Prostate gland (tissue), 2 donors: ENCODE measurements around the gene FBH1.

Source experiments
- CTCF ChIP-seq, 4 experiments: fragments of 200-600 bp in 2 of 4; fragments of 450-650 bp in 2 of 4; sonication (generic) in 2 of 4; IDR thresholded peaks; 1 replicate in 3 of 4; 2 replicates in 1 of 4; pipeline ENCODE4 v1.5.1; 2016 to 2019; ENCODE audit warnings: antibody characterized with exemption in 4 of 4, mild to moderate bottlenecking in 2 of 4, moderate library complexity in 2 of 4
- POLR2A ChIP-seq: fragments of 450-650 bp; IDR thresholded peaks from one replicate; pipeline ENCODE4 v1.6.1; 2016; ENCODE audit warnings: antibody characterized with exemption, mild to moderate bottlenecking
- POLR2AphosphoS5 ChIP-seq: sonication (generic); formaldehyde crosslinking; IDR thresholded peaks from one replicate; pipeline ENCODE4 v1.6.1; 2017; ENCODE audit warnings: antibody characterized with exemption

DNA sequence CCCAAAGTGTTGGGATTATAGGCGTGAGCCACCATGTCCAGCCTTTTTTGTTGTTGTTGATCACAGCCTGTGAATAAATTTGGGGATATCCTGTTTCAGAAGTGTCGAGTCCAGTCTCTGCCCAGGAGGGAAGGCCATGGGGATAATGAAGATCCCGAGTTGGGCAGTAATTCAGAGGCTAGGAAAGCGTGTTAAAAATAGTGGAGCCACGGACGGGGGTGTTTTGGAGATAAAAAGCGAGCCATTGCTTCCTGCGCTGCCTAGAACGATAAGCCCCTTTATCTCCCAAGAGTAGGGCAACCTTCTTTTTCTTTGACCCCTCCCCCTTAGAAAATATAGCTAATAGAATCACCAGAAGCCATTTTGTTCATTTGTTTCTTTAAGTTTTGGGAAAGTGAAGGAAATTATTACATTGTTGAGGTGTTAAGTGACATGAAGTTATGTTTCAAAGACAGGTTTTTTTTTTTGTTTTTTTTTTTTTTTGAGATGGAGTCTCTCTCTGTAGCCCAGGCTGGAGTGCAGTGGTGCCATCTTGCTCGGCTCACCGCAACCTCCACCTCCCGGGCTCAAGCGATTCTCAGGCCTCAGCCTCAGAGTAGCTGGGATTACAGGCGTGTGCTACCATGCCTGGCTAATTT, 44.0 kb downstream of the FBH1 start:
- TF ChIP-seq CTCF (IDR thresholded peaks at IDR 0.05) (no peak), POLR2A (no peak), POLR2AphosphoS5 (no peak)
